ENCODE data around the gene KIAA1586. TPM values are rescaled to one million over a fixed set of nuclear protein-coding genes. Genes with fewer than 3 reads are reported as not detected.
A peak's percentile ranks its signal among the peaks of the same experiment; 100 is the strongest.
"Not testable (repeated sequence)": the region's sequence is repeated elsewhere in the genome, so short reads cannot be mapped to it uniquely, and the experiment has no call there.

The KIAA1586 gene, protein sequence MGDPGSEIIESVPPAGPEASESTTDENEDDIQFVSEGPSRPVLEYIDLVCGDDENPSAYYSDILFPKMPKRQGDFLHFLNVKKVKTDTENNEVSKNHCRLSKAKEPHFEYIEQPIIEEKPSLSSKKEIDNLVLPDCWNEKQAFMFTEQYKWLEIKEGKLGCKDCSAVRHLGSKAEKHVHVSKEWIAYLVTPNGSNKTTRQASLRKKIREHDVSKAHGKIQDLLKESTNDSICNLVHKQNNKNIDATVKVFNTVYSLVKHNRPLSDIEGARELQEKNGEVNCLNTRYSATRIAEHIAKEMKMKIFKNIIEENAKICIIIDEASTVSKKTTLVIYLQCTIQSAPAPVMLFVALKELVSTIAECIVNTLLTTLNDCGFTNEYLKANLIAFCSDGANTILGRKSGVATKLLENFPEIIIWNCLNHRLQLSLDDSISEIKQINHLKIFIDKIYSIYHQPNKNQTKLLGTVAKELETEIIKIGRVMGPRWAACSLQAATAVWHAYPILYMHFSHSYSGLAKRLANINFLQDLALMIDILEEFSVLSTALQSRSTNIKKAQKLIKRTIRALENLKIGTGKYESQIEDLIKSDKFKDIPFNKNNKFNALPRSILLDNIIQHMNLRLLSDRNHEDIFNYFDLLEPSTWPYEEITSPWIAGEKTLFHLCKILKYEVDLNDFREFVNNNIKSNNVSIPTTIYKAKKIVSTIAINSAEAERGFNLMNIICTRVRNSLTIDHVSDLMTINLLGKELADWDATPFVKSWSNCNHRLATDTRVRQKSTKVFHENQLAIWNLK
- polyA plus RNA-seq (ENCODE audit: insufficient read length in 3 of 3), result 10 to 100 TPM; 24.4 to 26.5 (median 25.3) TPM

GRCh38 chr6:57046332-57047256, at the start of gene KIAA1586:
TSS of gene KIAA1586 (plus strand) at chr6:57046693. CDS start at chr6:57046756, 63 bp downstream.
- peak; percentile 60 to 79 (median 74) for DNase-seq (ENCODE audit: low read depth in 3 of 3, low spot score in 2 of 3)

- no peak for DNase-seq (ENCODE audit: low read depth in 3 of 3, low spot score in 2 of 3)
Measured at GRCh38 chr6:56999049-56999448, 47.4 kb upstream of the KIAA1586 start.

- not testable (repeated sequence) for DNase-seq (ENCODE audit: low read depth in 3 of 3, low spot score in 2 of 3)
Measured at GRCh38 chr6:56999748-57000147, 46.7 kb upstream of the KIAA1586 start.

GRCh38 chr6:57002197-57002596, 44.3 kb upstream of the KIAA1586 start:
- no peak for DNase-seq (ENCODE audit: low read depth in 3 of 3, low spot score in 2 of 3)

- no peak for DNase-seq (ENCODE audit: low read depth in 3 of 3, low spot score in 2 of 3)
Measured at GRCh38 chr6:57004292-57004691, 42.2 kb upstream of the KIAA1586 start.

DNA sequence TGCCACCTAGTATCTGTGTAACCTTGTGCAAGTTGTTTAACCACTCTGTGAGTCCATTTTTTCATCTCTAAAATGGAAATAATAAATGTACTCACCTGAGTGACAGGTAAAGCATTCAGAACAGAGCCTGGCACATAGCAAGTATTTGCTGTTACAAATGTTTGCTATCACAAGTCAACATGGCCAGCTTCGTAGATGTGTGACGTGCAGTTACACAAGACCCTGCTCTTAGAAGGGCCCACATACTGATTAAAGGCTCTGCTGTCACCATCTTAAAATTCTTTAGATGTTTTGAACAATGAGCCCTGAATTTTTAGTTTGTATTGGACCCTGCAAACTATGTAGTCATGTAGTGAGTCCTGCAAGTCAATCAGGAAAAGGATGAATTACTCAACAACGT, 40.4 kb upstream of the KIAA1586 start:
- DNase-seq (ENCODE audit: low read depth in 3 of 3, low spot score in 2 of 3), result no peak

- DNase-seq (ENCODE audit: low read depth in 3 of 3, low spot score in 2 of 3), result not testable (repeated sequence)
Measured at GRCh38 chr6:57008069-57008468, 38.4 kb upstream of the KIAA1586 start.

DNA sequence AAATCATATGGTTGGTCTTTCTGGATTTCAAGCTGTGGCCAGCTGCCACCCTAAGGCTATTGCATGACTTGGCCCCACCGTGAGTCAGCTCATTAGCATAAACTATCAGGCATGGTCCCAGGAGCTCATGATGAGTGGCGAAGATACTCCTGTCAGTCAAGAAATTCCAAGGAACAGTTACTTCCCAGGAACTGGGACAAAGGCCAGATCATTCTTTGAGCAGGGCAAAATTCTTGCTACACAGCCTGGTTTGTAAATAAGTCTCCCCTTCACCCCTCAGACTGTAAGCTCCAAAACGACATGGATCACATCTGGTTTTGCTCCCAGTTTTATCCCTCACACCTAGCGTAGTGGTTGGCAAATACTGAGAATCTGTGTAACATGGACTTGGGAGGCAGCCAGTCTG, 33.0 kb upstream of the KIAA1586 start:
- no peak for DNase-seq (ENCODE audit: low read depth in 3 of 3, low spot score in 2 of 3)

DNA sequence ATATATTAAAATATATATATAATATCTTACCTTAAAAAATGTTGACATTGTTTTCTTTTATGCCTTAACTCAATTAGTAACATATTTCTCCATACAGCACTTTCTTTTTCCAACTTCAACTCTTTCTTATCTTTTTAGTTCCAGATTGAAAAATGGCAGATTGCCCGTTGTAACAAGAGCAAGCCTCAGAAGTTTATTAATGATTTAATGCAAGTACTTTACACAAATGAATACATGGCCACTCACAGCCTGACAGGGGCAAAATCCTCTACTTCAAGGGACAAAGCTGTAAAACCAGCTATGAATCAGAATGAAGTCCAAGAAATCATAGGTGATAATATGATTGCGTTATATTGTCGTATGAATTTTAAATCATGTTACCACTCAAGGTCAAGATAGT, 29.4 kb upstream of the KIAA1586 start:
- peak in 1 of 3 donors; percentile 8 for DNase-seq (ENCODE audit: low read depth in 3 of 3, low spot score in 2 of 3)

- DNase-seq (ENCODE audit: low read depth in 3 of 3, low spot score in 2 of 3), result no peak
Measured at GRCh38 chr6:57017841-57018240, 28.7 kb upstream of the KIAA1586 start.

- DNase-seq (ENCODE audit: low read depth in 3 of 3, low spot score in 2 of 3), result no peak
Measured at GRCh38 chr6:57019434-57019833, 27.1 kb upstream of the KIAA1586 start.

GRCh38 chr6:57021086-57021720, 25.3 kb upstream of the KIAA1586 start:
- peak in 1 of 3 donors; percentile 16 for DNase-seq (ENCODE audit: low read depth in 3 of 3, low spot score in 2 of 3)

DNA sequence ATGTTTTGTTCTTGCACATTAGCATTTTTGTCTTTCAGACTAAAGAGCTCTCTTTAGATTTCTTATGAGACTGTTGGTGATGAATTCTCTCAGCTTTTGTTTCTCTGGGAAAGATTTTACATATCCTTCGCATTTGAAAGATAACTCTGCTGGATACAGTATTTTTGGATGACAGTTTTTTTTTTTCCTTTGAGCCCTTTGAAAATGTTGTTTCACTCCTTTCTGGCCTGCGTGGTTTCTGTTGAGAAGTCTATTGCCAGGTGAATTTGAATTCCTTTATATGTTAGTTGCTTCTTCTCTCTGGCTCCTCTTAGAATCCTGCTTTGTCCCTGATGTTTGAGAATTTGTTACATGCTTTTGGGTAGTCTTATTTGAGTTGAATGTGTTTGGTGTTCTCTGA, 22.2 kb upstream of the KIAA1586 start:
- DNase-seq (ENCODE audit: low read depth in 3 of 3, low spot score in 2 of 3), result no peak

DNA sequence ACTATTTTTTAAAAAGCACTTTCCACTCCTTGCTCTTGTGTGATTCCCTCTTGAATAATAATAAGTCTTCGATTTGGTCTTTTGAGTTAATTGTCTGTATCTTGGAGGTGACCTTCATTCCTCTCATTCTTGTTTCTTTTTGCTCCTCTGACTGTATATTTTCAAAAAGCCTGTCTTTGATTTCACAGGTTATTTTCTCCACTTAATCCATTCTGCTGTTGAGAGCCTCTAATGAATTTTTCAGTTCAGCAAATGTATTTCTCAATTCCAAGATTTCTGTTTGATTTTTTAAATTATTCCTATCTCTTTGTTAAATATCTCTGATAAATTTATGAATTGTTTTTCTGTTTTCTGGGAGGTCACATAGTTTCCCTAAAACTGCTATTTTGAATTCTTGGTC, 21.7 kb upstream of the KIAA1586 start:
- DNase-seq (ENCODE audit: low read depth in 3 of 3, low spot score in 2 of 3), result no peak

- no peak for DNase-seq (ENCODE audit: low read depth in 3 of 3, low spot score in 2 of 3)
Measured at GRCh38 chr6:57026001-57026400, 20.5 kb upstream of the KIAA1586 start.

GRCh38 chr6:57027301-57027700, 19.2 kb upstream of the KIAA1586 start:
- no peak for DNase-seq (ENCODE audit: low read depth in 3 of 3, low spot score in 2 of 3)

GRCh38 chr6:57029213-57029612, 17.3 kb upstream of the KIAA1586 start:
- no peak for DNase-seq (ENCODE audit: low read depth in 3 of 3, low spot score in 2 of 3)

GRCh38 chr6:57033228-57033627, 13.3 kb upstream of the KIAA1586 start:
- no peak for DNase-seq (ENCODE audit: low read depth in 3 of 3, low spot score in 2 of 3)

DNA sequence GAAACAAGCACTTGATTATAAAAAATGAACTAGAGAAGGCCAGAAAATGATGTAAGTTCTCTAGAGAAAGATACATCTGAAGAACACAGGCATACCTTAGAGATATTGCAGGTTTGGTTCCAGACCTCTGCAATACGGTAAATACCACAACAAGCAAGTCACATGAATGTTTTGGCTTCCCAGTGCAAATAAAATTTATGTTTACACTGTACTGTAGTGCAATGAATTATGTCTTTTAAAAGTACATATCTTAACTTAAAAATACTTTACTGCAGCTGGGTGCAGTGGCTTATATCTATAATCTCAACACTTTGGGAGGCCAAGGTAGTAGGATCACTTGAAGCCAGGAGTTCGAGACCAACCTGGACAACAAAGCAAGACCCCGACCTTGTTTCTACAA, 10.9 kb upstream of the KIAA1586 start:
- DNase-seq (ENCODE audit: low read depth in 3 of 3, low spot score in 2 of 3), result no peak

GRCh38 chr6:57038906-57039305, 7.6 kb upstream of the KIAA1586 start:
- no peak for DNase-seq (ENCODE audit: low read depth in 3 of 3, low spot score in 2 of 3)

All from right renal cortex interstitium (tissue), 3 donors.